Brain pericyte (primary cell): ENCODE measurements around the gene EFCAB7.
"Not testable (repeated sequence)": the region's sequence is repeated elsewhere in the genome, so short reads cannot be mapped to it uniquely, and the experiment has no call there.

Experiments used
- DNase-seq: peaks from one replicate; pipeline ENCODE4 v3.0.0-alpha.2; 2012; ENCODE audit warnings: low read depth, low spot score

EFCAB7 gene

DNA sequence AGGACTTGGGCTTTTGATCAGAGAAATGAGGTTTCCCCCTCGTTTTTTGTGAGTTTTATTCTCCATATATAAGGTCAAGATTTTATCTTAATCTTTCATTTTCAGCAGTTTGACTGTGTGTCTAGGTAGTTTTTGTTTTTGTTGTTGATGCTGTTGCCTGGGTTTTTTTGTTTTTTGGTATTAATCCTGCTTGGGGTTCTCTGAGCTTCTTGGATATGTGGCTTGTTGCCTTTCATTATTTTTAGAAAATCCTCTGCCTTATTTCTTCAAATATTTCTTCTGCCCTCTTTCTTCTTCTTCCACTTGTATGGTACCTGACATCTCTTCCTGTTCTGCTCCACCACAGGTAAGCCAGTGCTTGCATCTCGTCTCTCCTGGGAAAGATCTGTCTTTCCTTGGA, 25.0 kb downstream of the EFCAB7 start:
- DNase-seq = no peak

DNA sequence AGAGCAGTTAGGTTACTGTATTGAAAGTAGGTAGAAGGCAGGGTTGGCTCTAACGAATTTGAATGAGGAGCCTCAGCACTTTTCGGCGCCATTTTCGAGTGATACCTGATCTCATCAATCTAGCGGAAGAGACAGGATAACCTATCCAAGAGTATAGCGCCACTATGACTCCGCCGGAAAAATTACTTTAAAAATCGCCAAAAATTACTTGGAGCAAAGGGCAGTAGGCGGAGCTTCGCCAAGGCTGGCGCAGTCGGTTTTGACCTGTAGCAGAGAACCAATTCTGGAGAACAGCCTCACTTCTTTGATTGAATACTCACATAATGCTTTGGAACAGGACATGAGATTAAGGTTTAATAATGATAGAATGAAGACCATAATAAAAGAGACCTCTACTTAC, 25.6 kb downstream of the EFCAB7 start:
- no peak for DNase-seq

DNA sequence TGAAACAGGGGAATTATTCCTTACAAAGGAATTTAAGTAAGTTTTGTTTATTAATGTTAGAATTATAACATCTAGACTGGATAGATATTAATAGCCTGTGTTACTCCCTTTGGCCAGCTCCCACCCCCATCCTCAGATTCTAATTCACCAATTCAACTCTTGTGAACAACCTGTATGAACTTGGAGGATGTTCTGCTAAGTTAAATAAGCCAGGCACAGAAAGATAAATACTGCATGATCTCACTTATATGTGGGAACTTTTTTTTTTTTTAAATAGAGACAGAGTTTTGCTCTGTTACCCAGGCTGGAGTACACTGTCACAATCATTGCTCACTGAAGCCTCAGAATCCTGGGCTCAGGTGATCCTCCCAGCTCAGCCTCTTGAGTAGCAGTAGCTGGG, 32.2 kb downstream of the EFCAB7 start:
- no peak for DNase-seq

DNA sequence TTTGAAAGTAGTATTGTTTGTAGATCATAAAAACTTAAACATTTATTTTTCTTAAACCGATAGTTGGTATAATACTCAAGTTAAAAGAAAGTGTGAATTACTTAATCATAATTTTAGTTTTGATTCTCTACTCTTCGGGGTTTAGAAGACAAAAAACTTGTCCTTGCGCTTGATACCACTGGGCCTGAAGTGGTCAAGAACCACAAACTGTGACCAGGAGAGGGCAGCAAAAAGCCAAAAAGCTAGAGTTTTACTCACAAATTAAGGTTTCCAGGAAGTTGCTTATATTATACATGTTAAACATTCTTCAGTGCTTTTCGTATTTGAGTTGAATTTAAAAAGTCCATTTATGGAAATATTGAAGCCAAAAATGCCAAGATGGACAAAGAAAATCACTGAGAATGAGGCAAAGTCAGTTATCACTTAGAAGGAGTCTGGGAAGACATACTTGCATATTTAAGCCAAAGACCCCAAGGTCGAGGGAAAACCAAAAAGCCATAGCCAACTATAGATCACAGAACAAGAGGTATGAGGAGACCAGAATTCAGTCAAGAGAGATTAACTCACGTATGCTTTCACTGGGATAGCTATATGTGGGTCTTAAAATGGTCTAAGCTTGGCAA, 34.2 kb downstream of the EFCAB7 start:
- DNase-seq = no peak

DNA sequence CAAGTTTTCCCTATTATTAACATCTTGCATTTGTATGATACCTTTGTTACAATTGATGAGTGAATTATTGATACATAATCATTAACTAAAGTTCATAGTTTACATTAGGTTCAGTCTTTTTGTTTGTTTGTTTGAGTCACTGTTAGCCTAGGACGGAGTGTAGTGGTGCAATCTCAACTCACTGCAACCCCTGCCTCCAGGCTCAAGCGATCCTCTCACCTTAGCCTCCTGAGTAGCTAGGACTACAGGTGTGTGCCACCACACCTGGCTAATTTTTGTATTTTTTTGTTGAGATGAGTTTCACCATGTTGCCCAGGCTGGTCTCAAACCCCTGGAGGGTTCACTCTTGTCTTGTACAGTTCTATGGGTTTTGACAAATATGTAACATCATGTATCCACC, 36.0 kb downstream of the EFCAB7 start:
- no peak for DNase-seq

DNA sequence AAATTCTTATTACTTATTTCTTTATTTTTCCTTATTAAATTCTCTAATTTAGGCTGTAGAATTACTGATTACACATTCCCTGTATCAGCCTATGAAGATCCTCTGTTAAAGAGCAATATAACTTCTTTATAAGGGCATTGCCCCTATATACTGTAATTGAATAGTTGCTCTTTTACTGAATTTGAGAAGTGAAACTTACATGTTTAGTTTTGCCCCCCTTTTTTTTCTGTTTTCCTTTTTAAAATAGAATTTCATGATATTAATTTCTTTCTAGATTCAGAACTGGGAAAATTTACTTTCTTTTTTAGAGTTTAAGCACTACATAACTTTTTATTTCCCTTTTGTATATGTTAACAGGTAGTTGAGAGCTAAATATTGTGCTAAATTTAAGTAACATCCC, 40.4 kb downstream of the EFCAB7 start:
- DNase-seq = no peak

DNA sequence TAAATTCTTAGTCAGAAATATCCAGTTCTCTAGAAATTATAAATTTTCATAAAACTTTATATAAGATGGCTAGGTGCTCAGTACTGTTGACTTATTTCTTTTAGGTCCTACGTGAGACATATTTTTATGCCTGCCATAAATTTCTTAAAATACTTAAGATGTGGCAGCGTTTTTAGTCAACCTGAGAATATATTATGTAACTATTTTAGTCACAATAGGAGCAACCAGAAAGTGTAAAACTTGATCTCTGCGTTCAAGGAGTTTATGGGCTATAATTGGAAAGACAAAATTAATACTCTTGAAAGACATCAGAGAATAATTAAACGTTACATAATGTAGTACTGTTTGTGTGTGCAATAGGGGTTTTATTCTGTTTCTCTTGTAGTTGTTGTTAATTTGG, 45.7 kb downstream of the EFCAB7 start:
- no peak for DNase-seq

DNA sequence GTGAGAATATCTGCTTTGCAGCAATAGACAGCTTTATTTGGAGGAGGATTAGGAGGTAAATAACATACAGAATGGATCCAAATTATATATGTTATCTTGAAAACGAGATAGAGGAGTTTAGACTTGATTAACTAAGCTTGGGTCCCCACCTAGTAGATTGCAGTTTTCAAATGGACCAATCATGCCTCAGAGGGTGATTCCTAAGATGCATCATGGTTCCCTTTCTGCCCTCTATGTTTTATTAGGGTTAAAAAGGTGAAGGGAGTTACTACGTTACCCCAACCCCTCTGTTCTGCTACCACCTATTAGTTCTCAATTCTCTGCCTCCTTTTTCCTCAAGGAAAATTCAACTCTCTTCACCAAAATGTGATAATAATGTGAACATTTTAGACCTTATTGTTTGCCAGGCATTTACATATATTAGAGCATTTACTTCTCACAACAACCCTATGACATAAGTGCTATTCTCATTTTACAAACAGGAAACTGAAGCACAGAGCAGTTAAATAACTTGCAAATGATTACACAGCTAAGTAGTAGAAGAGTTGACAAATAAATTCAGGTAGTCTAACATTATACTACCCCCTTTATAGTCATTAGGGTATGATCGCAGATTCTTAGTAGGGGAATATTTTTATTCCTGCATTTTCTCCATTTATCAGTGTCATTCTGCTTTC, 46.5 kb downstream of the EFCAB7 start:
- DNase-seq = no peak

DNA sequence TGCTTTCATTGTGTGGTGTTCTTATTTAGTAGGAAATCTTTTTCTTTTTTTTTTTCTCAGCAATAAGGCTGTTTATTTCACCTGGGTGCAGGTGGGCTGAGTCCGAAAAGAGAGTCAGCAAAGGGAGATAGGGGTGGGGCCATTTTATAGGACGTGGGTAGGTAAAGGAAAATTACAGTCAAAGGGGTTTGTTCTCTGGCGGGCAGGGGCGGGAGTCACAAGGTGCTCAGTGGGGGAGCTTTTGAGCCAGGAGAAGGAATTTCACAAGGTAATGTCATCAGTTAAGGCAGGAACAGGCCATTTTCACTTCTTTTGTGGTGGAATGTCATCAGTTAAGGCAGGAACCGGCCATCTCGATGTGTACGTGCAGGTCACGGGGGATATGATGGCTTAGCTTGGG, 49.4 kb downstream of the EFCAB7 start:
- not testable (repeated sequence) for DNase-seq

DNA sequence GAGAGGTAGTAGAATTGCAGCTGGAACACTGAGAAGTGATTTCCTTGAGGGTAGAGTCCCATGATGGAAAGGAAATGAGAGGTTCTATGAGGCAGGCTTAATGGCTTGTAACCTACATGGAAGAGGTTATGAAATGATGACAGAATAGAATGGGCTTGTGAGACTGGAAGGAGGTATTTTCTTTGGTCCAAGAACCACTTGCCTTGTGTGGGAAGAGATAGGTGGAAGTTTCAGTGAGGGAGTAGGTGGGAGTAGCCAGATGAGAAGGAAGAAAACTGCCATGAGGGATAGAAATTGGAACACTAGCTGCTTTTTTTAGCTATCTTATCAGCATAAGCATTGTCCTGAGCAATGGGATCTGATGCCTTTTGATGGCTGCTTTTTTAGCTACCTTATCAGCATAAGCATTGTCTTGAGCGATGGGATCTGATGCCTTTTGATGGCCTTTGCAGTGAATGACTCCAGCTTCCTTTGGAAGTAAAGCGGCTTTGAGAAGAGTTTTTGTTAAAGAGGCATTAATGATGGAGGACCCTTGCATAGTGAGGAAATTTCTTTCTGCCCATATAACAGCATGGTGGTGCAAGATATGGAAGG, 51.0 kb downstream of the EFCAB7 start:
- DNase-seq = not testable (repeated sequence)

DNA sequence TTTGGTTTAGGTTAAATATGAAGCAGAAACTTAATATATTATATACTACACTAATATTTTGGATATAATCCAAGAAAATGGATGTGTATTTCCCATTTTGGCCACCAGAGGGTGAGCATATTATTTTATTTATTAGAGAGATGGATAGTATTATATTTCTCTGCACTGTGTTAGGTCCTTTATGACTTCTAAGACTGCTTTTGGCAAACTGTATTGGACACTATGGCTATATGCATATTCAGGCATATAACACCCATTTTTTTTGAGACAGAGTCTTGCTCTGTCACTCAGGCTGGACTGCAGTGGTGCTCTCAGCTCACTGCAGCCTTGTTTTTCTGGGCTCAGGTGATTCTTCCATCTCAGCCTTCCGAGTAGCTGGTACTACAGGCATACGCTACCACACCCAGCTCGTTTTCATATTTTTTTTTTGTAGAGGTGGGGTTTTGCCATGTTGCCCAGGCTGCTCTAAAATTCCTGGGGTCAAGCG, 52.1 kb downstream of the EFCAB7 start:
- DNase-seq = no peak

DNA sequence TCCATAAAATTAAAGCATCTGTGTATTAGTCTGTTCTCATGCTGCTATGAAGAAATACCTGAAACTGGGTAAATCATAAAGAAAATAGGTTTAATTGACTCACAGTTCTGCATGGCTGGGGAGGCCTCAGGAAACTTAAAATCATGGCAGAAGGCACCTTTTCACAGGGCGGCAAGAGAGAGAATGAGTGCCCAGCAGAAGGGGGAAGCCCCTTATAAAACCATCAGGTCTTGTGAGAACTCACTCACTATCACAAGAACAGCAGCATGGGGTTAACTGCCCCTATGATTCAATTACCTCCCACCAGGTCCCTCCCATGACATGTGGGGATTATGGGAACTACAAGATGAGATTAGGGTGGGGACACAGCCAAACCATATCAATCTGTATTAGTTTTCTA, 63.0 kb downstream of the EFCAB7 start:
- not testable (repeated sequence) for DNase-seq

DNA sequence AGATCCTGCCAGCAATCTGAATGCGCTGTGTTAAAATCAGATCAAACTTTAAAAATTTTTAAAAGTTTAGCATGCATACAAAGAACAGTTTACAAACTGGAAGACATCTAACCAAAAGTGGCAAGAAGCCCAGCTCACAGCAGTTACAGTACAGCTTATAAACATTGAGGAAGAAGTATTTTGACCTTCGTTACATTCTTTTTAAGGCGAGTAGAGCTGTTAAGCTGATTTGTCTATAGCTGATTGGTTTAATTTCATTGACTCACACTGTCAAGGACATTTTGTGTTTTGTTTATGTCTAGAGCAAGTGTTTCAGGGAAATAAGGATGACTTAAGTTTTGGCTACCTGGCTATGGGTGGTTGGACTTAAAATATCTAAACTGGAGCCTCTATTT, 66.8 kb downstream of the EFCAB7 start:
- DNase-seq = no peak

DNA sequence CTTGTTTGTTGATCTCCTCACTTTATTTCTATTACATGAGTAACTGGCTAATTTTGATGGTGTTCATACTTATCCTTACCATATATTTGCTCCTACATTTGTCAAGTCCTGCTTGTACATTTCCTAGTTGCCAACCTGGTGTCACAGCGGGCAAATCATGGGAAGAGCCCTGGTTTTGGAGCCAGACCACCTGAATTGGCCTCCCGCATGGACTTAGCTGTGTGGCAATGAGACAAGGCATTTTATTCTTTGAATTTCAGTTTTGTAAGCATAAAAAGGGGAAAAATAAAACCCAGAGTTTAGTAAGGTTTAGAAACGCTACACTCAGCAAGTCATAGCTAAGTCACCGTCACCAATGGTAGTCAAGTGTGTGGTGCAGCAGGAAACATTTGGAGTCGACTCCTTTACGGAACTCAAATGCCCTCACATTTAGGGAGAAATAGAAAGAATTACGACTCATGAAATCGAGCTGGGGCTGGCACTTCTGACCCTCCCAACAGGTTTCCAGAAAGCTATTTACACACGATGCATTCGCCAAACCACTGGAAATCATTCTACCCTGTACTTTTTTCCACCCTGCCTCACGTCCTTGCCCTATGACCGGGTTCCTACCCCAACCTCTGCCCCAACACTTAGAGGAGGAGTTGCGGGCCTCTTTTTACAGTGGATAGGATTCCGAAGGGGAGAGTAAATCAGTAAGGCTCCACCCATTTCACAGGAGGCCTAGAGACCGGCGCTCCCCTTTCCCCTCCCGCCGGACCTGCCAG, 69.4 kb downstream of the EFCAB7 start:
- no peak for DNase-seq

DNA sequence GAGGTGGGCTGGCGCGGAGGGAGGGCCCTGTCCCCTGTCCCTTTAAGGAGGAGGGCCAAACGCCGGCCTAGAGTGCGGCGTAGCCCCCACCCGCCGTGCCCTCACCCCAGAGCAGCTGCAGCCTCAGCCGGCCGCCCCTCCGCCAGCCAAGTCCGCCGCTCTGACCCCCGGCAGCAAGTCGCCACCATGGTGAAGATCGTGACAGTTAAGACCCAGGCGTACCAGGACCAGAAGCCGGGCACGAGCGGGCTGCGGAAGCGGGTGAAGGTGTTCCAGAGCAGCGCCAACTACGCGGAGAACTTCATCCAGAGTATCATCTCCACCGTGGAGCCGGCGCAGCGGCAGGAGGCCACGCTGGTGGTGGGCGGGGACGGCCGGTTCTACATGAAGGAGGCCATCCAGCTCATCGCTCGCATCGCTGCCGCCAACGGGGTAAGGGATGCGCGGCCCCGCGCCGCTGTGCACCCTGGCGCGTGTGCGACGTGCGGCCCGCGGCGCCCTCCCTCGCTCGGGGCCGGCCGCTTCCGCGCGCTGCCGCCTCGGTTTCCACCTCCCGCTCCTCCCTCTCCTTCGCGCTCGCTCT, 70.1 kb downstream of the EFCAB7 start, which contains the start of gene PGM1:
Gene PGM1, plus strand, starts transcription at position 109 of the 583 bp plus-strand sequence. Its CDS starts 78 bp downstream, at position 187.
- no peak for DNase-seq

DNA sequence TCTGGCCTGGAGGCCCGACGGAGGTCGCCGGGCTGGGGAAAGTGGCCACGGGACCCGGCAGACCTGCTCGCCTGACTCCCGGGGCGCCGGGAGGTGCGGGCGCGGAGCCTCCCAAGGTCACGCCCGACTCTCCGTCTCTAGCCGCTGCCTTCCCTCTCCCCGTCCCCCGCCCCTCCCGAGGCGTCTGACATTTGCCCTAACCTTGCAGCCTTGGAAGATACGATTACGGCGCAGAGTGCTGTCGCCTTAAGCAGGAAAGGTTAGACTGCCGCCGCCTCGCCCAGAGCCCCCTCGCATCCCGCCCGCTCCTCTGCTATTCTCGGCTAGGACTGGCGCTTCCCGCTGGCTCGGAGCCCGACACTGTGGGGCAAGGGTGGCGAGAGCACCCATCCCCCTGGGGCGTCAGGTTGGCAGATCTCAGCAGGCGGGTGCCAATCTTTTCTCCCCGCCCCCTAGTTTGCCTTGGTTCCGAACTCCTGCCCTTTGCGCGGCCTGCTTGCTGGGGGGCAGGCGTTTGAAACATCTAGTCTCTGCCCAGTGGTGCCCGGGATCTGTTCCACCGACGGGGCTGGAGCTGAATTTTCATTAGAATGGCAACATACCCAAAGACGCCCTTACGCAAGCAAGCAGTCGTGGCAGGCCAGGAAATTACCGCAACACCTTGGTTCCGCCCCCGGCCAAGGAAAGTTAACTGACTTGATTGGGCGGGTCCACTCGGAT, 70.7 kb downstream of the EFCAB7 start:
- no peak for DNase-seq

DNA sequence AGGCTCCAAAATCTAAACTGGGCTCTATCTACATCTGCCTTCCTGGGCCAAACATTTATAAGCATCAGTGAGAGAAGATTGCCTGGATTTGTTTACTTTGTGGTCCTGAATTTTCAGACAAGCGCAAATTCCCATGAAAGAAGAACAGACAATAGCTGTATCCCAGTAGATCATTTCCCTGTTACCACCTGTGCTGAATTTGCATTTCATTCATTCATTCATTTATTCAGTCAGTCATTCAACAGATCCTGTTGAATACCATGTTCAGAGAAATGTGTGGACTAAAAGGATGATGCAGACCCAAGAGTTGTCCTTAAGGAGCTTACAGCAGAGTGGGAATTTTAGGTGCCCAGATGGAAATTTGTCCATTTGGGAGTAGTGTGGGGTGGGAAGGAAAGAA, 72.1 kb downstream of the EFCAB7 start:
- DNase-seq = no peak

DNA sequence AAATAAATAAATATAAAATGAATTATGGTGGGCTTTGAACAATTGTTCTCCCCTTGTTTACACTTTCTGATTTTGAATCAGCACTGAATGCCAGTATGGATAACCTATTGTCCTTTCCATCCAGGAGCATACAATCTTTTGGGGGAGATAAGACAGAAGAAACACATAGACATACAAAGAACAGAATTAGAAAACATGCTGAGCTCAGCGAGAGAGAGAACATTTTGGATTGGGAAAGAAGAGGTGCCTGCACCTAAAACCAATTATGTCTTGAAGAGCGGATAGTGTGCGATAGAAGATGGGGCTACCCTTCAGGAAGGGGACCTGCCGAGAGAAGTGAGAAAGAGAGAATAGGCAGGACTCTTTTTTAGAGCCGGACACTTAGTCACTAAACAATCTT, 76.5 kb downstream of the EFCAB7 start:
- no peak for DNase-seq

DNA sequence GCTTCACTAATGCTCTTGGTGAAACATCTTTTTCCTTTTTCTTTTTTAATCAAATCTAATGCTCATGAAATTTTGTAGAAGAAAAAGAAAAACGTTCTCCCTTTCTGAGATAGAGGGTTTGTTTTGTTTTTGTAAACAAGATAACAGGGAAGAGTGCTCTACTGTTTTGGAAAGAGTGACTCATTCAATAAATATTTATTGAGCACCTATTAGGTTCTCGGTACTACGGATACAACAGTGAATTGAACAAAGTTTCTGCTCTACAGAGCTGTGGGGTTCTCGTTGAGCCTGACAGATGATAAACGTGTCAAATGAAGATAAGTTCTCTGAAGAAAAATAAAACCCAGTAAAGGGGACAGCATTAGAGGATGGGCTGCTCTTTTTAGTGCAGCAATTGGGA, 76.9 kb downstream of the EFCAB7 start:
- no peak for DNase-seq

DNA sequence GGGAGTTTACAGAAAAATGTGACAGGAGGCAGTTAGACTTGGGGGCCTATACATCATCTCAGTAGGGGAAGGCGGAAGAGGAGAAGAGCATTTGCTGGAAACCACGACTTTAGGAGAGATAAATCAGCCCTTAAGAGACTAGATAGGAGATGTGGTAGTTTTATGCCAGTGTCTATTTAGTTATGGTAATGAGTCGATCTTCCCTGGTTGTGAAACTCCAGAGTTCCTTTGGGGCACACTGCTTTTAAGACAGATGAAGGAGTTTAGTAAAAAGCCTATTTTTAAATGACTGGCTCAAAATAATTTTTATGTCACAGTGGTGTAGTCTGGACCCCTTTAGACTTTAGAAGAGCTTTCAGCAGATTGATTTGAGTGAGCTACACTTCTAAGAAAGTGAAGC, 77.7 kb downstream of the EFCAB7 start:
- DNase-seq = no peak

DNA sequence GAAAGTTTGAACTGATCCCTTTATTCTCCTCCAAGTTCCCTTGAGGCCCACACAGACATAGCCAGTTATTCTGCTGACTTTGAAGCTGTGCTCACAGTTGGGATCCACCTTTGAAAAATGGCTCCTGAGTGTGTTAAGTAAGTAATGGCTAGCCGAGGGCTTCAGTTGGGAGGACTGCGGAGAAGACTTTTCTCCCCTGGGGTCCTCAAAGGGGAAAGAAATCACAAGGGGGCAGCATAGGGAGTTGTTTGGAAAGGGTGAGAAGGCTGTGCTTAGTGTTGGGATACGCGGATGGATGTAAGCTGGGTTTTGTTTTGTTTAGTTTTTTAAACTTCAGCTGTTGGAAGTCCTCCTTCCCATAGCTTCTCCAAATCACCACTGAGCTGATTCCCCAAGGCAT, 78.1 kb downstream of the EFCAB7 start:
- DNase-seq = no peak
